ENCODE data around the gene DOCK6.
"Not testable (repeated sequence)": the region's sequence is repeated elsewhere in the genome, so short reads cannot be mapped to it uniquely, and the experiment has no call there.

Gene DOCK6

GRCh38 chr19:11165486-11166030 lies 96.8 kb downstream of the DOCK6 start:
- no peak for TF ChIP-seq CTCF (IDR thresholded peaks at IDR 0.05; ENCODE audit: extremely low read depth, insufficient read depth, missing control alignments)
- in situ Hi-C loops (cut with MboI; ENCODE audit: low pct_unique_long_range_greater_than_20kb, low sequenced_read_pairs, unreplicated experiment), result no loop called here
- no peak for DNase-seq (ENCODE audit: low spot score)

GRCh38 chr19:11164879-11165406 lies 97.4 kb downstream of the DOCK6 start:
- no peak for DNase-seq (ENCODE audit: low spot score)
- TF ChIP-seq CTCF (IDR thresholded peaks at IDR 0.05; ENCODE audit: extremely low read depth, insufficient read depth, missing control alignments), result no peak
- in situ Hi-C loops (cut with MboI; ENCODE audit: low pct_unique_long_range_greater_than_20kb, low sequenced_read_pairs, unreplicated experiment), result no loop called here

- in situ Hi-C loops (cut with MboI; ENCODE audit: low pct_unique_long_range_greater_than_20kb, low sequenced_read_pairs, unreplicated experiment), result no loop called here
- no peak for TF ChIP-seq CTCF (IDR thresholded peaks at IDR 0.05; ENCODE audit: extremely low read depth, insufficient read depth, missing control alignments)
- DNase-seq (ENCODE audit: low spot score), result no peak
Observed at GRCh38 chr19:11164296-11164695, 98.0 kb downstream of the DOCK6 start.

- in situ Hi-C loops (cut with MboI; ENCODE audit: low pct_unique_long_range_greater_than_20kb, low sequenced_read_pairs, unreplicated experiment); DNase-seq (ENCODE audit: low spot score): not testable (repeated sequence)
Observed at GRCh38 chr19:11160440-11160768, 101.9 kb downstream of the DOCK6 start.

- no peak for DNase-seq (ENCODE audit: low spot score)
- in situ Hi-C loops (cut with MboI; ENCODE audit: low pct_unique_long_range_greater_than_20kb, low sequenced_read_pairs, unreplicated experiment), result no loop called here
- TF ChIP-seq CTCF (IDR thresholded peaks at IDR 0.05; ENCODE audit: extremely low read depth, insufficient read depth, missing control alignments), result no peak
Observed at GRCh38 chr19:11159598-11160439, 102.5 kb downstream of the DOCK6 start.

GRCh38 chr19:11155373-11156120 lies 106.8 kb downstream of the DOCK6 start, which contains the start of gene SPC24:
Gene SPC24 (minus strand): TSS chr19:11155782. CDS start chr19:11155776, 6 bp downstream.
- in situ Hi-C loops (cut with MboI; ENCODE audit: low pct_unique_long_range_greater_than_20kb, low sequenced_read_pairs, unreplicated experiment), result no loop called here
- TF ChIP-seq CTCF (IDR thresholded peaks at IDR 0.05; ENCODE audit: extremely low read depth, insufficient read depth, missing control alignments), result no peak
- DNase-seq (ENCODE audit: low spot score), result peak; percentile 100
